Breast epithelium (tissue), 4 donors: ENCODE measurements around the gene TSFM. TPM values are rescaled to one million over a fixed set of nuclear protein-coding genes. Genes with fewer than 3 reads are reported as not detected.
A peak's percentile ranks its signal among the peaks of the same experiment; 100 is the strongest.

Experiments
- DNase-seq, 2 donors: peaks; one replicate each; pipeline ENCODE4 v3.0.0-alpha.2; 2019; ENCODE audit warnings: low spot score in 2 of 2
- H3K27ac ChIP-seq, 2 donors: fragments of 200-600 bp; sonication (generic) in 1 of 2; one replicate each; pipeline ENCODE4 v1.5.1; 2016 to 2019; ENCODE audit warnings: mild to moderate bottlenecking in 1 of 2
- H3K27me3 ChIP-seq, 2 donors: fragments of 200-600 bp; sonication (generic) in 1 of 2; one replicate each; pipeline versions ENCODE4 v1.5.1 to v1.6.0; 2017 to 2019; ENCODE audit warnings: control low read depth in 1 of 2, mild to moderate bottlenecking in 1 of 2
- H3K36me3 ChIP-seq: fragments of 200-600 bp; one replicate; pipeline ENCODE4 v1.5.1; 2019
- H3K4me1 ChIP-seq, 2 donors: fragments of 200-600 bp; sonication (generic); one replicate each; pipeline ENCODE4 v1.5.1; 2016 to 2019; ENCODE audit warnings: control low read depth in 1 of 2
- H3K4me3 ChIP-seq, 3 donors: fragments of 200-600 bp; sonication (generic); 1 replicate in 2 of 3; 2 replicates in 1 of 3; pipeline ENCODE4 v1.5.1; 2016 to 2019; ENCODE audit warnings: mild to moderate bottlenecking in 3 of 3, moderate library complexity in 2 of 3
- H3K9me3 ChIP-seq, 2 donors: fragments of 200-600 bp; sonication (generic) in 1 of 2; one replicate each; pipeline ENCODE4 v1.5.1; 2016 to 2019; ENCODE audit warnings: control low read depth in 1 of 2
- POLR2A ChIP-seq: fragments of 450-650 bp; IDR thresholded peaks from one replicate; pipeline ENCODE4 v1.6.1; 2016; ENCODE audit warnings: antibody characterized with exemption, mild to moderate bottlenecking, moderate library complexity
- POLR2AphosphoS5 ChIP-seq, 3 donors: sonication (generic); formaldehyde crosslinking; IDR thresholded peaks; one replicate each; pipeline ENCODE4 v1.6.1; 2017; ENCODE audit warnings: antibody characterized with exemption in 3 of 3
- intact Hi-C: fragments of 100-400 bp; cut with DNase I; formaldehyde crosslinking; loops from one replicate; pipeline ENCODE4 v1.15.1; 2023; ENCODE audit warnings: low total_unique reads
- total RNA-seq, 3 donors: library from RNA; depleted of rRNA; stranded (reverse); fragments of >200 nt; gene quantifications; one replicate each; pipeline ENCODE4 v1.1.0, GENCODE V29; 2016
- TF ChIP-seq, protein P1 (sequence below), 3 donors: fragments of 450-650 bp; IDR thresholded peaks; one replicate each; pipeline ENCODE4 v1.5.1; 2016 to 2017; ENCODE audit warnings: antibody characterized with exemption in 3 of 3, mild to moderate bottlenecking in 3 of 3, moderate library complexity in 3 of 3

TSFM gene
- total RNA-seq, 3 donors from 2014 or later: 17.9 to 30.8 (median 27.2) TPM

DNA sequence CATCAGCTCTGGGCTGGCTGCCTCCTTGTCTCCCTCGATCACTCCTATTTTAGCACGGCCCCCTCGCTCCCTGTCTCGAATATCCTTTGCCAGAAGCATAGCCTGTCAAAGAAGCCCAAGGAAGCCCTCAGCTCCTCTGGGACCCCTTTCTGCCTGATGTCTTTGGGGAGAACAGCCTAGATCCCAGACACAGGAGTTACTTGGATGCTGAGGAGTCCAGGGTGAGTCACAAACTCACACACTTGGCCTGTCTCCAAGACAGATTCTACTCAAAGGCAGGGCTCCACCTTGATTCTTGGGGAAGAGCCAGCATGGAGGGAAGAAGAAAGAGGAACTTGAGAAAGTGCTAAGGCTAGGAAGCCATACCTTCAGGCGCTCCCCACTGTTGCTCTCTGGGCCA is 27.9 kb downstream of the TSFM start:
- Histone ChIP-seq H3K27ac (no peak overlapping the region), H3K4me3 (no peak overlapping the region), H3K27me3 (no peaks in the 10 kb centered on the region), H3K36me3 (no peaks in the 10 kb centered on the region), H3K4me1 (no peaks in the 10 kb centered on the region), H3K9me3 (no peaks in the 10 kb centered on the region)
- TF ChIP-seq POLR2AphosphoS5 (IDR thresholded peaks at IDR 0.05): no peak
- intact Hi-C loops: no loop called here
- DNase-seq: no peak

DNA sequence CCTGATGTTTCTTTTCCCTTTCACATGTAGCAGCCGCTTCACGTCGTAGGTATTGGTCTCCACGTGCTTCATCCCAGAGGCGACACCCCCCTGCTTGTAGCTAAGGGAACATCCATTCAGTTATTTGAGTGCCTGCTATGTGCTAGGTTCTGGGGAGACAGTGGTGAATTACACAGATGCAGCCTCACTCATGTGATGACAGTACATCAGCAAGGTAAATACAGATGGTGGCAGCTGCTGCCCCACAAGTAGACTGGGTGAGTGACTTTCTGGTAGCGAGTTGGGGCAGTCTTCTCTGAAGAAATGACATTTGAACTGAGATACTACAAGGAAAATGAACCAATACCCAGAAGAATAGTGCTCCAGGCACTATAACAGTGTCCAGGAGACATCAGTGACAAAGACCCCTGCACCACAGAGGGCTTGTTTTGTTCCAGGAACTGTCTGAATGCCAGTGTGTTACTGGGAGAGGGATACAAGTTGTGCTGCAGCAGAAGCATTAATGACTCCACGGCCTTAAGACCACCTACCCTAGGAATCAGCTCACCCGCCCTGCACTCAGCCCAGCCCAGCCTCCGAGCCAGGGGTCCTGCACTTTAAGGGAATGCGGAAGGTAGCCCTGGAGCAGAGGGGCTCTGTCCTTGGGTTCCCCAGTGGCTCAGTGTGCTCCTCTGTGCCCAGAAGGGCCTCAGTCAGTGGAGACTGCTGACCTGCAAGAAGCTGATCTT is 28.6 kb downstream of the TSFM start:
- TF ChIP-seq POLR2AphosphoS5 (IDR thresholded peaks at IDR 0.05) (no peak), POLR2A (no peak)
- TF ChIP-seq, protein P1, sequence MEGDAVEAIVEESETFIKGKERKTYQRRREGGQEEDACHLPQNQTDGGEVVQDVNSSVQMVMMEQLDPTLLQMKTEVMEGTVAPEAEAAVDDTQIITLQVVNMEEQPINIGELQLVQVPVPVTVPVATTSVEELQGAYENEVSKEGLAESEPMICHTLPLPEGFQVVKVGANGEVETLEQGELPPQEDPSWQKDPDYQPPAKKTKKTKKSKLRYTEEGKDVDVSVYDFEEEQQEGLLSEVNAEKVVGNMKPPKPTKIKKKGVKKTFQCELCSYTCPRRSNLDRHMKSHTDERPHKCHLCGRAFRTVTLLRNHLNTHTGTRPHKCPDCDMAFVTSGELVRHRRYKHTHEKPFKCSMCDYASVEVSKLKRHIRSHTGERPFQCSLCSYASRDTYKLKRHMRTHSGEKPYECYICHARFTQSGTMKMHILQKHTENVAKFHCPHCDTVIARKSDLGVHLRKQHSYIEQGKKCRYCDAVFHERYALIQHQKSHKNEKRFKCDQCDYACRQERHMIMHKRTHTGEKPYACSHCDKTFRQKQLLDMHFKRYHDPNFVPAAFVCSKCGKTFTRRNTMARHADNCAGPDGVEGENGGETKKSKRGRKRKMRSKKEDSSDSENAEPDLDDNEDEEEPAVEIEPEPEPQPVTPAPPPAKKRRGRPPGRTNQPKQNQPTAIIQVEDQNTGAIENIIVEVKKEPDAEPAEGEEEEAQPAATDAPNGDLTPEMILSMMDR (IDR thresholded peaks at IDR 0.05): no peak
- H3K36me3 ChIP-seq: no peaks in the 10 kb centered on the region
- H3K4me3 ChIP-seq: no peak overlapping the region
- H3K9me3 ChIP-seq: no peaks in the 10 kb centered on the region
- H3K27me3 ChIP-seq: no peaks in the 10 kb centered on the region
- peaks cover 0 to 3% of the 10 kb centered on the region in 2 donors for H3K4me1 ChIP-seq
- no peak for DNase-seq
- intact Hi-C loops: no loop called here
- H3K27ac ChIP-seq: no peak overlapping the region

DNA sequence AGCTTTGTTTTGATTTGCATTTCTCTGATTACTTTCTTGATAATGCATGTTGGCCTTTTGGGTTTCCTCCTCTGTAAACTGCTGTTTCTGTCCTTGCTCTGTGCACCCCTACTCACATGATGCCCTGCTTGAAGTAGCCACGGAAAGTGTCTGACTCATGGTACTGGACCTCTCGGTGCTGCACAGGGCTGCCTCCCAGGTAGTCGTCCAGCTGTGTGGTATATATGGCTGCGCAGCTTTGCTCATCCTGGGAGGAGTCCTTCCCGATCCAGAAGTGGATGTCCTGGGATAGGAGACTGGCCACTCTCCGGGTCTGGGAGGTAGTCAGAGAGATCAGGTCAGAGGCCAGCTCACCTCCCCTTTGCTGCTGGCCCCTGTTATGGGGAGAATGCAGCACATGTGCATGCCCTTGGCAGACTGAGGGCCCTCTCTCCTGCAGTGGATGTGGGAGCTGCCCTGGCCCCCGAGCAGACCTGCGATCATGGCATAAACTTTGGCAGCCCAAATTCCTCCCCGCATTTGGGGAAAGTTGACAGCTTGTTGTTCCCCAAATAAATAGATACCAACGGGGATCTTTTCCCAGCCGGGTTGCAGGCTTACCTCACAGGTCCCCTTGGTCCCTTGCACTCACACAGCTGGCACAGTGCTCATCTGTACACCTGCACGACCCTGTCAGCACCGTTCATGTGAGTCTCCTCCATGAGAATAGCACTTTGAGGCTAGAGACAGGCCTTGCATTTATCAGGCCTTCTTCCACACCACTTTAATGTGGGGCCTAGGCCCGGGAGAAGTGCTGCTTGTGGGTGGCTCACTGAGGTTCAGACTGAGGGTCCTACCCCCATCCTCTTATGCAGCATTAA is 30.8 kb downstream of the TSFM start:
- H3K27me3 ChIP-seq: no peaks in the 10 kb centered on the region
- H3K27ac ChIP-seq: no peak overlapping the region
- intact Hi-C loops: no loop called here
- no peak overlapping the region for H3K4me3 ChIP-seq
- no peak for DNase-seq
- TF ChIP-seq POLR2A: no peak
- no peak for TF ChIP-seq POLR2AphosphoS5 (IDR thresholded peaks at IDR 0.05)
- TF ChIP-seq, protein P1 (IDR thresholded peaks at IDR 0.05): no peak
- peaks cover 0 to 5% of the 10 kb centered on the region in 2 donors for H3K4me1 ChIP-seq
- no peaks in the 10 kb centered on the region for H3K36me3 ChIP-seq
- no peaks in the 10 kb centered on the region for H3K9me3 ChIP-seq

DNA sequence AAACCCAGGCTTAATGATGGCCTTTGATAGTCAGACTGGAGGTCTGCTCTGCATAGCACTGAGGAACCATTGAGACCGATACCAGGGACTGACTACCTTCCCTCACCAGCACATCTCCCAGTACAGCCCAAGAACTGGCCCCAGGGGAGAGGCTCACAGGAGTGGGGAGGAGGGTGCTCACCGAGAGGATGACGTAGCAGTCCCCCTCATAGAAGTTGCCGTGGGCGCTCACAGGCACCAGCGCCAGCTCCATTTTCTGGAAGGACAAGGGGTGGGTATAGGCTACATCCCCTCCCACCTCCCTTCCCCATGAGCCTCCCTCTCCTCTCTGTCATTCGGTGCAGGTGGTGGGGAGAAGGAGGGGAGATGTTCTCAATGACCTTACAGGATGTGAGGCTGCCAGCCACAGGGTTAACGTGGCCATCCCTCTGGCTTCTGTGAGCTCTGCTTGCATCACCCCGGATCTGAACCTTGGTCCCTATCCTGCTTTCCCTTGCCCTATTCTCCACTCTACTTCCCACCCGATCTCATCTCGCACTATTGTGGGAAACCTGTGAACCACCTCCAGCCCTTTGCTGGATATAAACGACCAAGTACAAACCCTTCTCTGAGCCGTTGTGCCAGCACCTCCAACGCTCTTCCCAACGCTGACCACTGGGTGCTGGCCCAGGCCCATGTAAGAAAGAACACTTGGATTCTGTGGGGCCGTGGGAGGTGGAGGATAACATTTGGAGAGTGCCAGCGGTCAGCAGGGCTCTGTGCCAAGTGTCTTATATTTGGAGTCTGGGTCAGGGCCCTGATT is 31.6 kb downstream of the TSFM start:
- H3K36me3 ChIP-seq: no peaks in the 10 kb centered on the region
- TF ChIP-seq POLR2AphosphoS5 (IDR thresholded peaks at IDR 0.05): no peak
- TF ChIP-seq, protein P1 (IDR thresholded peaks at IDR 0.05): no peak
- no peak for TF ChIP-seq POLR2A
- H3K9me3 ChIP-seq: no peaks in the 10 kb centered on the region
- no peak overlapping the region for H3K4me3 ChIP-seq
- no peaks in the 10 kb centered on the region for H3K27me3 ChIP-seq
- peaks cover 0 to 5% of the 10 kb centered on the region in 2 donors for H3K4me1 ChIP-seq
- intact Hi-C loops: no loop called here
- H3K27ac ChIP-seq: no peak overlapping the region
- no peak for DNase-seq

DNA sequence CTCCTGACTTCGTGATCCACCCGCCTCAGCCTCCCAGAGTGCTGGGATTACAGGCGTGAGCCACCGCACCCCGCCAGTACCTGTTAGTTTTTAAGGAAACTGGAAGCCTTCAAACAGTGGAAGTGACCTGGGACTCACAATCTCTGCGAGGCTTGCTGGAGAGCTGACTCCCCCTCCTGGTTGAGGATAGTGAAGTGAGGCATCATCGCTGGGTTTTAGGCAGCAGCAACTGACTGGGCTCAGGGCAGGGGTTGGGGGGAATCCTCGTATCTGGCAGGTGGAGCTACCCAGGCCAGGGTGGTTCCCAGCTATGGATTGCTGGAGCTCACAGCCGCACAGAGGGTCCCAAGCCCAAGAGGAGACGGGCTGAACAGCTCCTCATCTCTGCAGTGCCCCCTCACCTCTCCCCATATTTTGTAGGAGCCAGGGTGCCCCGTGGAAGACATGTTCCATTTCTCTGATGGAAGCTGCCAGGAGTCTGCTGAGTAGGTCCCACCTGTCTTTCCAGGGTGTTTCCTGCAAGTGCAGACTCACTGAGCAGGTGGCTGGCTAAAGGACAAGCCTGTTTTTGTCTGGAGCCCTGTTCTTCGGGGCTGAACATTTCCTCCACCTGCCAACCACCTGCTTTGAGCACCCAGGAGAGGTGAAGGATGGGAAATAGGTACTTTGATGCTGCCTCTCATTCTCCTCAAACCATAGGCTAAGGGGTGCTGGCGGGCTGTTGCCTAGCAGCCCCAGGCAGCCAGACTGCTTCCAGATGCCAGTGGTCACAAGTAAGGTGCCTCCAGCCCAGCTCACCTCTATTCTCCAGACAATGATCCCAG is 32.8 kb downstream of the TSFM start:
- H3K27me3 ChIP-seq: no peaks in the 10 kb centered on the region
- H3K9me3 ChIP-seq: no peaks in the 10 kb centered on the region
- TF ChIP-seq POLR2A: no peak
- TF ChIP-seq, protein P1 (IDR thresholded peaks at IDR 0.05): no peak
- no peak for TF ChIP-seq POLR2AphosphoS5 (IDR thresholded peaks at IDR 0.05)
- intact Hi-C loops: no loop called here
- no peaks in the 10 kb centered on the region for H3K36me3 ChIP-seq
- H3K27ac ChIP-seq: peak overlapping the region in 1 of 2 donors; percentile 34
- H3K4me1 ChIP-seq: peaks cover 0 to 5% of the 10 kb centered on the region in 2 donors
- DNase-seq: no peak
- H3K4me3 ChIP-seq: no peak overlapping the region
